Choroid plexus epithelial cell (primary cell): Measurements from ENCODE around the gene LDHAL6B.
A peak's percentile ranks its signal among the peaks of the same experiment; 100 is the strongest.

Experiments used
- DNase-seq: peaks from one replicate; pipeline ENCODE4 v3.0.0-alpha.2; 2010; ENCODE audit warnings: low read depth
- H3K4me3 ChIP-seq: 2 replicates; pipeline ENCODE4 v1.5.1; 2011; ENCODE audit warnings: low read depth, mild to moderate bottlenecking, control low read depth, low read length, moderate library complexity
- TF ChIP-seq, protein P1 (sequence below): conservative IDR thresholded peaks from 2 replicates; pipeline ENCODE4 v1.5.1; 2011; ENCODE audit warnings: low read depth, mild to moderate bottlenecking, control low read depth, inconsistent platforms, low read length, moderate library complexity

The LDHAL6B gene

GRCh38 chr15:59165726-59166125 is 40.9 kb upstream of the LDHAL6B start:
- H3K4me3 ChIP-seq: no peak overlapping the region
- DNase-seq: peak; percentile 57
- TF ChIP-seq, protein P1, sequence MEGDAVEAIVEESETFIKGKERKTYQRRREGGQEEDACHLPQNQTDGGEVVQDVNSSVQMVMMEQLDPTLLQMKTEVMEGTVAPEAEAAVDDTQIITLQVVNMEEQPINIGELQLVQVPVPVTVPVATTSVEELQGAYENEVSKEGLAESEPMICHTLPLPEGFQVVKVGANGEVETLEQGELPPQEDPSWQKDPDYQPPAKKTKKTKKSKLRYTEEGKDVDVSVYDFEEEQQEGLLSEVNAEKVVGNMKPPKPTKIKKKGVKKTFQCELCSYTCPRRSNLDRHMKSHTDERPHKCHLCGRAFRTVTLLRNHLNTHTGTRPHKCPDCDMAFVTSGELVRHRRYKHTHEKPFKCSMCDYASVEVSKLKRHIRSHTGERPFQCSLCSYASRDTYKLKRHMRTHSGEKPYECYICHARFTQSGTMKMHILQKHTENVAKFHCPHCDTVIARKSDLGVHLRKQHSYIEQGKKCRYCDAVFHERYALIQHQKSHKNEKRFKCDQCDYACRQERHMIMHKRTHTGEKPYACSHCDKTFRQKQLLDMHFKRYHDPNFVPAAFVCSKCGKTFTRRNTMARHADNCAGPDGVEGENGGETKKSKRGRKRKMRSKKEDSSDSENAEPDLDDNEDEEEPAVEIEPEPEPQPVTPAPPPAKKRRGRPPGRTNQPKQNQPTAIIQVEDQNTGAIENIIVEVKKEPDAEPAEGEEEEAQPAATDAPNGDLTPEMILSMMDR: no peak

- DNase-seq: peak; percentile 80
- TF ChIP-seq, protein P1: no peak
- no peak overlapping the region for H3K4me3 ChIP-seq
Observed at GRCh38 chr15:59166166-59166565, 40.5 kb upstream of the LDHAL6B start.

DNA sequence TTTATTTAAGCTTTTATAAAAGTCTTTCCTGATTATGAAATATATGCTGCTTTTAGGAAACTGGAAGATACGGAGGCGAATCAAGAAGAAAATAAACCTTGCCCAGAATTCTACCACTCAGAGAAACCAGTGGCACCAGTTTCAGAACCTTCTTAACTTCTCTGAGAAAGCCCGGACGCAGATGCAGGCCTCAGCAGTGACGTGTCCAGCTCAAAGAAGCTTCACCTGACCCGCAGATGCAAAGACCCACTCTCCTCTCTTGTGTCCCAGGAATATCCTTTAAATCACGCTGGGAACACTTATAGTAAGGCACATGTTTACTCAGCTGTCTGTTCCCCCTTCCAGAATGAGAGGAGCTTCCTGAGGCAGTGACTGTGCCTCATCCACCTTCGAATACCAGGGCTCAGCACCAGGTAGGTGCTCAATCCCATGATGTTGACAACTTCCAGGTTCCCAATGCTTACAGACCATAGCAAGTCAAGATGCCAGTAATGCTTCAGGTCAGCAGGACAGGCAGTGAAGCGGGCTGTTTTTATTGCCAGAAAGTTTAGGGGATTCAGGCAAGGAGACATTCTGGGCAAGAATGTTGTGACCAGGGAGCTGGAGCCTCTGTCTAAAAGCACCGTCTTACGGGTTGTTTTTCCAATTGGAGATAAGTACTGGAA is 39.9 kb upstream of the LDHAL6B start:
- no peak for DNase-seq
- TF ChIP-seq, protein P1: no peak
- H3K4me3 ChIP-seq: no peak overlapping the region

GRCh38 chr15:59168536-59168935 is 38.1 kb upstream of the LDHAL6B start:
- no peak overlapping the region for H3K4me3 ChIP-seq
- TF ChIP-seq, protein P1: no peak
- DNase-seq: peak; percentile 80

- no peak overlapping the region for H3K4me3 ChIP-seq
- DNase-seq: peak; percentile 89
- TF ChIP-seq, protein P1: no peak
Observed at GRCh38 chr15:59169251-59169708, 37.4 kb upstream of the LDHAL6B start.

DNA sequence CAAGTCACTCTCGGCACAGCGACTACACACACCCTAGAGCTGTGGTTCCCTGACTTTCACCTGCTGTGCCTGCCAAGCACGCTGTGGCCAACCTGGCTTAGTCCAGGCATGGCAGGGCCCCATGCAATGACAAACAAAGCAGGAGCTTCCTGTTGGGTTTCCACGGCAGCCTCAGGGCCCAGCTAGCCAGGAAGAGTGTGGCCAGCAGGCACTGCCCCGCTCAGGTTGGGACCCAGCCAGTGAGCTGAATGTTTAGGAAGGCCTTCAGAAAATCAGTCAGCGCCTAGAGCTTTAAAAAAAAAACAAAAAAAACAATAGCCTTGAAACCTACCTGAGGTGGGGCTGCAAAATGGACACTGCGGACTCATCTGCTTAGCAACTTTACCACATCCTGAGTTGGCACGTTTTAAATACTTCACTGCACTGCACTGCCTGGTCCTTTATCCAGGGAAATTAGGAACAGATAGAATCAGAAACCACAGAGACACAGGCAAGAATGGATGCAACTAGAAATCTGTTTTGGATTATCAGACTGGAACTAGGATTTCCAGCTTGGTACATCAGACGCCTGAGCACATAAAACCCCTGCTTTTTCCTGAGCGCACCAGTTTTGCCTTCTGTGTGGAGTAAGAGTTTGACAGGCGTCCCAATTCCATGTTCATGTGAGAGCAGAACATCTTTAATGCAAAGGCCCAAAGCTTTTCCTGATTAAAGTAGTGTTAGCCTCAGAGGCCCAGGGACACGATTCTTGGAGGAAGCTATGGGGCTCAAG is 36.2 kb upstream of the LDHAL6B start:
- TF ChIP-seq, protein P1: no peak
- H3K4me3 ChIP-seq: no peak overlapping the region
- no peak for DNase-seq
